Measurements from ENCODE around the gene SLC25A13.

Gene SLC25A13

GRCh38 chr7:96243241-96243640, 78.7 kb downstream of the SLC25A13 start:
- H3K4me3 ChIP-seq (ENCODE audit: control insufficient read depth, low read depth, low read length), result no peak overlapping the region
- no peak for DNase-seq (ENCODE audit: low read depth)
- TF ChIP-seq CTCF (IDR thresholded peaks at IDR 0.05; ENCODE audit: control insufficient read depth, insufficient read depth, low read depth, low read length, missing control alignments), result no peak

- TF ChIP-seq CTCF (IDR thresholded peaks at IDR 0.05; ENCODE audit: control insufficient read depth, insufficient read depth, low read depth, low read length, missing control alignments), result no peak
- H3K4me3 ChIP-seq (ENCODE audit: control insufficient read depth, low read depth, low read length), result no peak overlapping the region
- no peak for DNase-seq (ENCODE audit: low read depth)
Observed at GRCh38 chr7:96241855-96242254, 80.0 kb downstream of the SLC25A13 start.

- no peak for TF ChIP-seq CTCF (IDR thresholded peaks at IDR 0.05; ENCODE audit: control insufficient read depth, insufficient read depth, low read depth, low read length, missing control alignments)
Observed at GRCh38 chr7:96238976-96239766, 82.7 kb downstream of the SLC25A13 start.

GRCh38 chr7:96238474-96238873, 83.4 kb downstream of the SLC25A13 start:
- no peak overlapping the region for H3K4me3 ChIP-seq (ENCODE audit: control insufficient read depth, low read depth, low read length)
- no peak for TF ChIP-seq CTCF (IDR thresholded peaks at IDR 0.05; ENCODE audit: control insufficient read depth, insufficient read depth, low read depth, low read length, missing control alignments)
- no peak for DNase-seq (ENCODE audit: low read depth)

More at GRCh38 chr7:96238976-96239766, 82.7 kb downstream of the SLC25A13 start:
- DNase-seq (ENCODE audit: low read depth), result no peak
- no peak overlapping the region for H3K4me3 ChIP-seq (ENCODE audit: control insufficient read depth, low read depth, low read length)

GRCh38 chr7:96237040-96237439, 84.9 kb downstream of the SLC25A13 start:
- no peak for DNase-seq (ENCODE audit: low read depth)
- H3K4me3 ChIP-seq (ENCODE audit: control insufficient read depth, low read depth, low read length), result no peak overlapping the region
- TF ChIP-seq CTCF (IDR thresholded peaks at IDR 0.05; ENCODE audit: control insufficient read depth, insufficient read depth, low read depth, low read length, missing control alignments), result no peak

GRCh38 chr7:96236198-96237039, 85.5 kb downstream of the SLC25A13 start:
- no peak overlapping the region for H3K4me3 ChIP-seq (ENCODE audit: control insufficient read depth, low read depth, low read length)
- DNase-seq (ENCODE audit: low read depth), result no peak
- no peak for TF ChIP-seq CTCF (IDR thresholded peaks at IDR 0.05; ENCODE audit: control insufficient read depth, insufficient read depth, low read depth, low read length, missing control alignments)
